HepG2 (cell line): ENCODE results near the gene CNPY4. TPM values are rescaled to one million over a fixed set of nuclear protein-coding genes. Genes with fewer than 3 reads are reported as not detected.
A peak's percentile ranks its signal among the peaks of the same experiment; 100 is the strongest.

Experiments
- ATAC-seq: fragments of 200-7000 bp; cut with Tn5 transposase; 3 replicates; pipeline ENCODE4 v1.9.1; 2020; ENCODE audit warnings: mild to moderate bottlenecking, moderate library complexity
- BruUV-seq: library from RNA; stranded (reverse); fragments of 400-500 nt; replicated peaks from 2 replicates; lab custom pipeline; 2021; lab: Mats Ljungman, UMichigan
- CTCF ChIA-PET: fragments of 300-600 bp; formaldehyde crosslinking; extraction: SDS; loops from one replicate; lab custom pipeline; 2021; ENCODE audit warnings: low total read pairs, inconsistent platforms, low intra/inter-chr PET ratio; lab: Yijun Ruan, JAX
- POLR2A ChIA-PET: fragments of 350-600 bp; sonication (Branson Sonifier 250); formaldehyde crosslinking; loops from one replicate; lab custom pipeline; 2020; ENCODE audit warnings: antibody characterized with exemption, inconsistent platforms; lab: Yijun Ruan, JAX
- DNase-seq: peaks from one replicate; pipeline ENCODE4 v3.0.0-alpha.2; 2015; ENCODE audit warnings: low spot score
- FAIRE-seq: peaks from 3 replicates; lab custom pipeline; 2011; peaks lifted over from hg19 to GRCh38; lab: Jason Lieb, UNC
- H2AFZ ChIP-seq: one replicate; pipeline ENCODE4 v1.6.1; 2011; ENCODE audit warnings: low read length, inconsistent platforms
- H3K27ac ChIP-seq: fragments of 300-600 bp; 3 replicates; pipeline ENCODE4 v1.8.0; 2011; ENCODE audit warnings: mixed run types, mild to moderate bottlenecking, mixed read lengths, low read length, inconsistent platforms; ENCODE audit not compliant: insufficient read depth; ENCODE audit errors: extremely low read length
- H3K27me3 ChIP-seq, 2 experiments: fragments of 200-600 bp in 1 of 2; 2 replicates in 1 of 2; 3 replicates in 1 of 2; pipeline versions ENCODE4 v1.6.0 to v1.8.0; 2011; ENCODE audit warnings: low read length in 2 of 2, mild to moderate bottlenecking in 2 of 2, moderate library complexity in 2 of 2, inconsistent platforms in 1 of 2; ENCODE audit not compliant: insufficient read depth in 2 of 2, control insufficient read depth in 1 of 2
- H3K36me3 ChIP-seq, 2 experiments: fragments of 200-600 bp in 1 of 2; replicated peaks in 1 of 2; 2 replicates in 1 of 2; 3 replicates in 1 of 2; pipeline versions ENCODE4 v1.5.1 to v1.8.0; 2011; ENCODE audit warnings: low read length in 2 of 2, inconsistent platforms in 1 of 2; ENCODE audit not compliant: insufficient read depth in 2 of 2, control insufficient read depth in 1 of 2
- H3K4me1 ChIP-seq: 2 replicates; pipeline ENCODE4 v1.5.1; 2012; ENCODE audit warnings: low read length, inconsistent platforms; ENCODE audit not compliant: insufficient read depth
- H3K4me2 ChIP-seq: 2 replicates; pipeline ENCODE4 v1.6.0; 2011; ENCODE audit warnings: low read depth, low read length, inconsistent platforms
- H3K4me3 ChIP-seq, 3 experiments: fragments of 200-600 bp in 1 of 3; sonication (generic), shearing (Covaris generic) in 1 of 3; replicated peaks in 1 of 3; 2 replicates each; pipeline ENCODE4 v1.5.1; 2011 to 2016; ENCODE audit warnings: low read length in 3 of 3, inconsistent platforms in 2 of 3, low read depth in 2 of 3, mild to moderate bottlenecking in 2 of 3, control low read depth in 1 of 3, mixed read lengths in 1 of 3; ENCODE audit not compliant: insufficient read depth in 1 of 3
- H3K79me2 ChIP-seq: one replicate; pipeline ENCODE4 v1.6.1; 2011; ENCODE audit warnings: low read length, inconsistent platforms; ENCODE audit not compliant: insufficient read depth
- H3K9ac ChIP-seq: 2 replicates; pipeline ENCODE4 v1.6.0; 2011; ENCODE audit warnings: mild to moderate bottlenecking, low read depth, low read length, inconsistent platforms; ENCODE audit not compliant: insufficient read depth
- H3K9me3 ChIP-seq: 2 replicates; pipeline ENCODE4 v1.5.1; 2012; ENCODE audit warnings: mild to moderate bottlenecking, low read length
- H4K20me1 ChIP-seq: 2 replicates; pipeline ENCODE4 v1.6.0; 2011; ENCODE audit warnings: inconsistent platforms, mild to moderate bottlenecking, low read length, moderate library complexity; ENCODE audit not compliant: insufficient read depth
- KAT2B ChIP-seq: fragments of 150-350 bp; IDR thresholded peaks from 2 replicates; pipeline ENCODE4 v1.6.1; 2014; ENCODE audit warnings: low read depth, low read length, borderline replicate concordance
- POLR2AphosphoS5 ChIP-seq: IDR thresholded peaks from 2 replicates; pipeline ENCODE4 v1.6.1; 2012; ENCODE audit warnings: low read depth, low read length
- SAP130 ChIP-seq: IDR thresholded peaks from 2 replicates; pipeline ENCODE4 v1.6.1; 2016; ENCODE audit warnings: low read depth
- ZMYM3 ChIP-seq: sonication (generic); formaldehyde crosslinking; IDR thresholded peaks from 2 replicates; pipeline ENCODE4 v1.5.1; 2020; ENCODE audit warnings: mild to moderate bottlenecking, missing genetic modification reagents
- ZNF256 ChIP-seq: sonication (generic); formaldehyde crosslinking; conservative IDR thresholded peaks from 2 replicates; pipeline ENCODE4 v1.4.0; 2020; ENCODE audit warnings: missing genetic modification reagents
- ZNF3 ChIP-seq: IDR thresholded peaks from 2 replicates; pipeline ENCODE4 v1.7.0; 2017; ENCODE audit warnings: inconsistent platforms
- ZNF709 ChIP-seq: sonication (generic); formaldehyde crosslinking; IDR thresholded peaks from 2 replicates; pipeline ENCODE4 v1.5.0; 2020; ENCODE audit warnings: mild to moderate bottlenecking, missing genetic modification reagents
- ZNF768 ChIP-seq: sonication (generic); formaldehyde crosslinking; IDR thresholded peaks from 2 replicates; pipeline ENCODE4 v1.4.0; 2020; ENCODE audit warnings: missing genetic modification reagents
- WGBS: methylation state at CpG from one replicate; pipeline ENCODE4 v1.1.6; 2017; ENCODE audit warnings: low lambda C conversion rate; 5-methylcytosine and 5-hydroxymethylcytosine counted together
- in situ Hi-C: cut with HindIII; loops from 2 replicates; pipeline ENCODE4 v1.10.0; 2017; ENCODE audit warnings: low pct_unique_long_range_greater_than_20kb; ENCODE audit not compliant: extremely low pct_ligation_motif_present
- intact Hi-C: fragments of 100-400 bp; cut with micrococcal nuclease; formaldehyde crosslinking; loops from one replicate; pipeline ENCODE4 v1.10.0; 2022; ENCODE audit not compliant: unreplicated experiment
- polyA plus RNA-seq, 8 experiments: library from polyadenylated mRNA; depleted of rRNA in 3 of 8; stranded (reverse) in 7 of 8; unstranded in 1 of 8; fragments of >200 nt; fragmentation: Illumina TruSeq in 4 of 8; extraction: Trizol in 4 of 8; gene quantifications; 2 replicates each; pipeline versions ENCODE4 v1.2.1 to v1.2.3, GENCODE V29; 2011 to 2016; ENCODE audit warnings: low read depth in 4 of 8, missing spikeins in 1 of 8, mixed read lengths in 1 of 8; ENCODE audit not compliant: insufficient read depth in 1 of 8
- total RNA-seq, 5 experiments: library from RNA; depleted of rRNA; stranded (reverse); fragments of >200 nt; fragmentation: Illumina TruSeq; extraction: Trizol; gene quantifications; 2 replicates each; pipeline ENCODE4 v1.2.3, GENCODE V29; 2016; ENCODE audit warnings: low read depth in 1 of 5

CNPY4 gene
- total and polyA plus RNA-seq, 2 of the 13 experiments (the other 11 are each of a cell fraction or from before 2014, with no cell fraction given) = 6.2 to 12.7 TPM

GRCh38 chr7:100155553-100156317, 36.3 kb downstream of the CNPY4 start (continued):
- TF ChIP-seq ZMYM3 (CRISPR knock-in tag) (peak; percentile 55), ZNF768 (CRISPR knock-in tag) (peak; percentile 93), ZNF3 (no peak)

DNA sequence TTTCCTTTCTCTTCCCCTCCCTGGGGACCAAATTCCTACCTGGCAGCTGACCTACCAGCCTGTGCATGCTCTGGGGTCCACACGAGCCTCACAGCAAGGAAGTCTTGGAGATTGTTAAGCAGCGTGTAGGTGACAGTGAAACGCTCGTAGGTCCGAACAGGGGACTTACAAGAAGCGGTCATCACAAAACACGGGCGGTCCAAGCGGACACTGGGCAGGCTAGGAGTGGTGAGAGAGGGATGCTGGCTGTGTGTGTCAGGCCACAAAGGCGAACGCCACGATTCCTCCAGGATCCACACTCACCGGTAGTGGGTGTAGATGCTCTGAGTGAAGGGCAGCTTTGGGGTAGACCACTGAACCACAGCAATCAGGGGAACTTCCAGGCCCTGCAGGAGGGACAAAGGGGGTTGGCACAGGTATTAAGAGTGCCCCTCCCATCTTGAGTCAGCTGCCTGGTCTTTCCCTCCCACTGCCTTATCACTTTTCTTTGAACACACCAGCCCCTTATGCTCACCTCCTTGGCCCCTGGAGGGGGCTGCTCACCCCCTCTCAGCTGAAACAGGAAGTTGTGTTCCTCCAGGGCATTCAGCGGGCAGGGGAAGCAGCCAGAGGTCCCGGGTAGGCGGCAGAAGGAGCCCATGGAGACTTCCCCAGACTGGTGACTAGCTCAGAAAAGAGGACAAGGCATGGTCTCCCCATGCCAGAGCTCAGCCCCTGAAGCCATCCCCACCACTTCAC, 37.1 kb downstream of the CNPY4 start:
- TF ChIP-seq KAT2B = no peak
- TF ChIP-seq ZNF709 = 0 out of 2 replicates have a peak, but pooled peaks have one; percentile 13
- TF ChIP-seq ZNF256 (CRISPR knock-in tag) = no peak
- 0 out of 2 replicates have a peak, but pooled peaks have one; percentile 17 for TF ChIP-seq POLR2AphosphoS5
- TF ChIP-seq SAP130 (CRISPR knock-in tag) = no peak
- TF ChIP-seq, all 625 proteins: peak for 2
- WGBS = 96% methylated on average over 16 of the region's 16 CpGs

More for the DNA sequence above, 37.1 kb downstream of the CNPY4 start:
- Histone ChIP-seq H3K4me3 (peak overlapping the region in 1 of 3 experiments; percentile 92; a peak in 1 of 6 replicates), H3K4me1 (peaks cover 67% of the 10 kb centered on the region), H4K20me1 (peaks cover 6% of the 10 kb centered on the region; the same call in 1 of the 2 replicates), H3K36me3 (peaks cover 6 to 24% of the 10 kb centered on the region in 2 experiments), H2AFZ (no peak overlapping the region), H3K9me3 (no peaks in the 10 kb centered on the region), H3K9ac (no peak overlapping the region), H3K4me2 (0 out of 2 replicates have a peak overlapping the region, but pooled peaks have one; percentile 75), H3K27ac (peak overlapping the region; percentile 80), H3K79me2 (peaks cover 2% of the 10 kb centered on the region), H3K27me3 (peaks cover 0 to 7% of the 10 kb centered on the region in 2 experiments; a peak in 1 of 5 replicates)
- ATAC-seq = no peak
- ChIA-PET CTCF (no interaction called here), POLR2A (interaction anchor here (1.6 to 2.1 kb wide), 3 partner anchors 8 to 56 kb away, joined by 3 to 25 read pairs (median 5); partner anchors contain the start of gene LAMTOR4)
- DNase-seq = no peak
- intact Hi-C loops = no loop called here
- in situ Hi-C loops = no loop called here
- no peak for FAIRE-seq
- BruUV-seq = no TSS peak
